Osteoblast (primary cell): ENCODE data around the gene TCHH. TPM values are rescaled to one million over a fixed set of nuclear protein-coding genes. Genes with fewer than 3 reads are reported as not detected.
"Not testable (repeated sequence)": the region's sequence is repeated elsewhere in the genome, so short reads cannot be mapped to it uniquely, and the experiment has no call there.

ENCODE experiments used
- DNase-seq: peaks from one replicate; pipeline ENCODE4 v3.0.0; 2011; ENCODE audit warnings: low spot score, mixed read lengths; ENCODE audit not compliant: insufficient read length; ENCODE audit errors: missing footprints
- H2AFZ ChIP-seq: 2 replicates; pipeline ENCODE4 v1.6.0; 2011; ENCODE audit warnings: mild to moderate bottlenecking, low read length
- H3K27ac ChIP-seq: 2 replicates; pipeline ENCODE4 v1.5.1; 2011; ENCODE audit warnings: mild to moderate bottlenecking, low read depth, low read length, moderate library complexity
- H3K27me3 ChIP-seq: 2 replicates; pipeline ENCODE4 v1.6.0; 2012; ENCODE audit warnings: mild to moderate bottlenecking, control low read depth, inconsistent platforms, low read length, moderate library complexity; ENCODE audit not compliant: insufficient read depth
- H3K36me3 ChIP-seq: 2 replicates; pipeline ENCODE4 v1.5.1; 2011; ENCODE audit warnings: mild to moderate bottlenecking, low read length, control low read depth, moderate library complexity; ENCODE audit not compliant: insufficient read depth
- H3K4me1 ChIP-seq: 2 replicates; pipeline ENCODE4 v1.5.1; 2011; ENCODE audit warnings: mild to moderate bottlenecking, low read length, control low read depth, moderate library complexity; ENCODE audit not compliant: insufficient read depth
- H3K4me2 ChIP-seq: 2 replicates; pipeline ENCODE4 v1.6.0; 2011; ENCODE audit warnings: mild to moderate bottlenecking, low read length; ENCODE audit not compliant: insufficient read depth
- H3K4me3 ChIP-seq: fragments of 200-600 bp; sonication (generic); 3 replicates; pipeline ENCODE4 v1.5.1; 2012; ENCODE audit warnings: mild to moderate bottlenecking, low read length, inconsistent platforms; ENCODE audit not compliant: insufficient read depth
- H3K79me2 ChIP-seq: 2 replicates; pipeline ENCODE4 v1.6.0; 2012; ENCODE audit warnings: mild to moderate bottlenecking, low read length, control low read depth, inconsistent platforms; ENCODE audit not compliant: insufficient read depth
- H3K9me3 ChIP-seq: 2 replicates; pipeline ENCODE4 v1.5.1; 2011; ENCODE audit warnings: low read depth, low read length, control low read depth
- H4K20me1 ChIP-seq: 2 replicates; pipeline ENCODE4 v1.6.0; 2012; ENCODE audit warnings: mild to moderate bottlenecking, low read length, control low read depth; ENCODE audit not compliant: insufficient read depth
- CTCF ChIP-seq: IDR thresholded peaks from 2 replicates; pipeline ENCODE4 v1.5.1; 2011; ENCODE audit warnings: mild to moderate bottlenecking, low read depth, low read length, moderate library complexity; ENCODE audit errors: extremely low read depth
- total RNA-seq: library from RNA; depleted of rRNA; stranded (reverse); fragments of >200 nt; gene quantifications from 2 replicates; pipeline ENCODE4 v1.2.3, GENCODE V29; 2012

The TCHH gene
- total RNA-seq, 1 donor, result not detected

- peaks cover 7% of the 10 kb centered on the region for H3K9me3 ChIP-seq
- H3K4me2 ChIP-seq, result no peak overlapping the region
- H3K27me3 ChIP-seq, result no peaks in the 10 kb centered on the region
- no peak overlapping the region for H3K27ac ChIP-seq
- no peak overlapping the region for H2AFZ ChIP-seq
- DNase-seq, result no peak
- no peak overlapping the region for H3K4me3 ChIP-seq
- no peaks in the 10 kb centered on the region for H4K20me1 ChIP-seq
- H3K79me2 ChIP-seq, result no peaks in the 10 kb centered on the region
- H3K4me1 ChIP-seq, result no peaks in the 10 kb centered on the region
- H3K36me3 ChIP-seq, result no peaks in the 10 kb centered on the region
- TF ChIP-seq CTCF, result no peak
Measured at GRCh38 chr1:152148981-152149380, 33.7 kb upstream of the TCHH start.

- Histone ChIP-seq H2AFZ (no peak overlapping the region), H3K36me3 (no peaks in the 10 kb centered on the region), H3K27me3 (no peaks in the 10 kb centered on the region), H3K4me1 (peaks cover 8% of the 10 kb centered on the region), H3K27ac (no peak overlapping the region), H3K4me2 (no peak overlapping the region), H3K79me2 (no peaks in the 10 kb centered on the region), H4K20me1 (no peaks in the 10 kb centered on the region), H3K9me3 (peaks cover 7% of the 10 kb centered on the region), H3K4me3 (no peak overlapping the region)
- no peak for TF ChIP-seq CTCF
- no peak for DNase-seq
Measured at GRCh38 chr1:152148051-152148450, 32.8 kb upstream of the TCHH start.

GRCh38 chr1:152145769-152146168 is 30.5 kb upstream of the TCHH start:
- no peak overlapping the region for H3K4me2 ChIP-seq
- TF ChIP-seq CTCF, result no peak
- H3K27ac ChIP-seq, result no peak overlapping the region
- no peaks in the 10 kb centered on the region for H3K79me2 ChIP-seq
- H3K9me3 ChIP-seq, result peaks cover 7% of the 10 kb centered on the region
- no peak overlapping the region for H3K4me3 ChIP-seq
- H4K20me1 ChIP-seq, result no peaks in the 10 kb centered on the region
- H3K36me3 ChIP-seq, result no peaks in the 10 kb centered on the region
- peaks cover 9% of the 10 kb centered on the region for H3K27me3 ChIP-seq
- H2AFZ ChIP-seq, result no peak overlapping the region
- DNase-seq, result no peak
- peaks cover 10% of the 10 kb centered on the region for H3K4me1 ChIP-seq

- H3K79me2 ChIP-seq, H2AFZ ChIP-seq, H3K4me3 ChIP-seq, DNase-seq, H3K36me3 ChIP-seq, H3K9me3 ChIP-seq, H4K20me1 ChIP-seq, H3K27ac ChIP-seq, H3K4me2 ChIP-seq: not testable (repeated sequence)
- Histone ChIP-seq H3K4me1 (peaks cover 10% of the 10 kb centered on the region), H3K27me3 (peaks cover 19% of the 10 kb centered on the region)
Measured at GRCh38 chr1:152144674-152145183, 29.5 kb upstream of the TCHH start.
